GM12801 (cell line): ENCODE results near the gene TMCO1.

Source experiments
- CTCF ChIP-seq: IDR thresholded peaks from one replicate; pipeline ENCODE4 v1.5.1; 2011; ENCODE audit warnings: control low read depth; ENCODE audit not compliant: insufficient read length; ENCODE audit errors: extremely low read depth

Gene TMCO1

GRCh38 chr1:165737196-165737595, 31.5 kb downstream of the TMCO1 start:
- TF ChIP-seq CTCF, result no peak

- TF ChIP-seq CTCF, result no peak
Observed at GRCh38 chr1:165734906-165735305, 33.8 kb downstream of the TMCO1 start.

- TF ChIP-seq CTCF, result no peak
Observed at GRCh38 chr1:165726841-165727240, 41.8 kb downstream of the TMCO1 start.

- TF ChIP-seq CTCF, result no peak
Observed at GRCh38 chr1:165726169-165726568, 42.5 kb downstream of the TMCO1 start.

- no peak for TF ChIP-seq CTCF
Observed at GRCh38 chr1:165717918-165718515, 50.7 kb downstream of the TMCO1 start.

- TF ChIP-seq CTCF, result no peak
Observed at GRCh38 chr1:165712764-165713163, 55.9 kb downstream of the TMCO1 start.

GRCh38 chr1:165707984-165708706, 60.5 kb downstream of the TMCO1 start:
- no peak for TF ChIP-seq CTCF
